Stimulated activated CD8-positive, alpha-beta memory T cell treated with anti-CD3 and anti-CD28 coated beads, Interleukin-15, amount 100 ng/mL, for 1 hour (primary cell): ENCODE results near the gene ANKLE1.

ENCODE experiments used
- DNase-seq: peaks from one replicate; pipeline ENCODE4 v3.0.0-alpha.2; 2020; ENCODE audit warnings: low read depth

Gene ANKLE1

DNA sequence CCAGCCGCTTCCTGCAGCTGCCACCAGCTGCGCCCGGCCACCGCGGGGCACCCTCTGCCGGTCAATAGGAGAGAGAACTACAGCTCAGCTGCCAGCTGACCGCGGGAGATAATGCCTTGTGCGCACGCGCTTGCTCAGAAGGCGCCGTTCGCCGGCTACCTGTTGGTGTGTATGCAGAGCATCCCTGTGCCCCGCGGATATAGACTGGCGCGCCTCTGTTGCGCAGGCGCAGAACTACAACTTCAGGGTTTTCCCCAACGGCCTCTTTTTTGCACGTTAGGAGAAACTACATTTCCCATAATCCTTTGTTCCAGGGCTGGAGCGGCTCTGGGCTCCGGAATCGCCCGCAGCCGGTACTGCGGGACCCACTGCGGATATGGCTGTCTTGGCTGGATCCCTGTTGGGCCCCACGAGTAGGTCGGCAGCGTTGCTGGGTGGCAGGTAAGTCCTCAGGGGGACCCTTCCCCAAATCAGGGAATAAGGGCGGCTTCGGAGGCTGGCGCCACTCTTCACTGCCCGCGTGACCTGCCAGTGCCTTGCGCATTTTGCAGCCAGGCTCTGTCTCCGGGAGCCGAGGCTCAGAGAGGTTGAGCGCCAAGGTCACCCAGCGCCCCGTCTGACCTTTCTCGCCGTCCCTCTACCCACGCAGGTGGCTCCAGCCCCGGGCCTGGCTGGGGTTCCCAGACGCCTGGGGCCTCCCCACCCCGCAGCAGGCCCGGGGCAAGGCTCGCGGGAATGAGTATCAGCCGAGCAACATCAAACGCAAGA, 24.0 kb downstream of the ANKLE1 start, which contains the start of gene MRPL34:
TSS of gene MRPL34 (plus strand) at position 356 of the 768 bp plus-strand sequence. CDS start at position 377, 21 bp downstream.
- peak; percentile 81 for DNase-seq

DNA sequence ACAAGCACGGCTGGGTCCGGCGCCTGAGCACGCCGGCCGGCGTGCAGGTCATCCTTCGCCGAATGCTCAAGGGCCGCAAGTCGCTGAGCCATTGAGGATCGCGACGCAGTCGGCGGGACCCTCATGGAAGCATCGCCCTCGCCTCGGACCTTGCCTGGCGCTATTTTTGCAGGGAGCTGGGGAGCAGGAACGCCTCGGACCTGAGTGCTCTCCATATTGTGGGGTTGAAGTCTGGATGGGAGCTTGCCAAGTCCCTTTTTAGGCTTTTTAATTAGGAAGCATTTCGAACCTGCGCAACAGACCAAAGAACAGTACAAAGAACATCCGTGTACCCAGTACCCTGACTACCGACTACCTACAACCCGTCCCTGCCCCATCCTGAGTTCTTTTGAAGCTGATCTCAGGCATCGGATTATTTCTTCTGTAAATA, 24.6 kb downstream of the ANKLE1 start:
- no peak for DNase-seq

DNA sequence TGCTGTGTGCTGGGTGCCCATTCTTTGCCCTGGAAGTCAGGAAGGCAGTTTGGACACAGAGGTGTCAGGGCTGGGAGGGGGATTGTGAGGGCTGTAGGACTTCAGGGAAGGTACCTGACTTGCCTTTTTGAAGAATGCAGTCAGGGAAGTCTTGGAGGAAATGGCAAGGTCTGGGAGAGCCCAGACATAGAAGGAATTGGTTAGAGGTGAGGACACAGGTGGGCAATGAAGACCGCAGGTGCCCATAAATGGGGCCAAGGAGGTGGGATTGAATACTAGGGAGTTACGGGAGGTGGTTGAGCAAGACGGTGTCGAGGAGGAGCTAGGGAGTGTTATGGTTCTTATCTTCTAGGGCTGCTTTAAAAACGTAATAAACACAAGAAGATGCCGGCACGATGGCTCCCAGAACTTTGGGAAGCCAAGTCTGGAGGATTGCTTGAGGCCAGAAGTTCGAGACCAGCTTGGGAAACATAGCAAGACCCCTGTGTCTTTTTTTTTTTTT, 26.2 kb downstream of the ANKLE1 start:
- DNase-seq = no peak

GRCh38 chr19:17309198-17309964, 27.7 kb downstream of the ANKLE1 start, which contains the start of gene DDA1:
Gene DDA1, plus strand, starts transcription at chr19:17309563. Its CDS starts 92 bp downstream, at chr19:17309655.
- DNase-seq = peak; percentile 98

- DNase-seq = no peak
These were observed 28.3 kb downstream of the ANKLE1 start for GRCh38 chr19:17309965-17310461.

GRCh38 chr19:17311455-17312188, 29.9 kb downstream of the ANKLE1 start:
- DNase-seq = no peak

- DNase-seq = no peak
These were observed 30.8 kb downstream of the ANKLE1 start for GRCh38 chr19:17312189-17313113.

GRCh38 chr19:17314007-17314593, 32.4 kb downstream of the ANKLE1 start:
- no peak for DNase-seq

GRCh38 chr19:17318966-17319365, 37.3 kb downstream of the ANKLE1 start:
- DNase-seq = no peak

GRCh38 chr19:17319473-17320238, 38.0 kb downstream of the ANKLE1 start:
- DNase-seq = no peak

GRCh38 chr19:17320435-17320834, 38.7 kb downstream of the ANKLE1 start:
- no peak for DNase-seq

GRCh38 chr19:17321655-17322489, 40.2 kb downstream of the ANKLE1 start:
- DNase-seq = no peak

GRCh38 chr19:17322854-17323253, 41.2 kb downstream of the ANKLE1 start:
- no peak for DNase-seq

- no peak for DNase-seq
These were observed 41.7 kb downstream of the ANKLE1 start for GRCh38 chr19:17323300-17323963.

- DNase-seq = no peak
These were observed 42.2 kb downstream of the ANKLE1 start for GRCh38 chr19:17323964-17324332.

DNA sequence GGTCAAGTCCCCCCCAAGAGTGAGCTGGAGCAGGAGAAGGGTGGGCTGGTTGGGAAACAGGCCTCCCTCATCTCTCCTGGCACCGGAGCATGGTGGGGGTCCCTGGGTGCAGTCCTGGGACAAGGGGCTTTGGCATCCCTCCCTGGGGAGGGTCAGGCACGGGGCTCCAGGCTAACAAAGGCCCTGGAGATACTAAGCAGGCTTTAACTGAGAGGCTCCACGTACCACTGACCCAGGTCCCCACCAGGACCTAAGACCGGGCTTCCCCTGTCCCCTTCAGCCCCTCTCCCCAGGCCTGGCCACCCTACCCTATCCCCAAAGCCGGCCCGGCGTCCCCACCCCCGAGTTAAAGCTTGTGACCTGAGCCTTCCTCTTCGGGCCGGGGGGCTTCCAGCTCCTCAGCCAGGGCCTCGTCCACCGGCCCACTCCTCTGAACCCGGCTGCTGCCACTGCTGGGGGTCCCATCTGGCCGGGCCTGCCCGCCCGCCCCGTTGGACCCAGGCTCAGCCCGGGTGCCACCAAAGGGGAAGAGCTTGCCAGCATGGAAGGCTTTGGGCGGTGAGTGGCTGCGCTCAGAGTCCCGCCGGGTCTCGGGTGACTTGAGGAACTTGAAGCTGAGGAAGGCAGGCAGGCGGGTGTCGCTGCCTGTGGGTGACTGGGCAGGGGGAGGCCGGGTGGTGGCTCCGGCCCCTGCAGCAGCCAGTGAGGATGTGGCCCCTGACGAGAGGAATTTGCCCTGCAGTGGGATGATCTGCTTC, 42.8 kb downstream of the ANKLE1 start:
- no peak for DNase-seq

DNA sequence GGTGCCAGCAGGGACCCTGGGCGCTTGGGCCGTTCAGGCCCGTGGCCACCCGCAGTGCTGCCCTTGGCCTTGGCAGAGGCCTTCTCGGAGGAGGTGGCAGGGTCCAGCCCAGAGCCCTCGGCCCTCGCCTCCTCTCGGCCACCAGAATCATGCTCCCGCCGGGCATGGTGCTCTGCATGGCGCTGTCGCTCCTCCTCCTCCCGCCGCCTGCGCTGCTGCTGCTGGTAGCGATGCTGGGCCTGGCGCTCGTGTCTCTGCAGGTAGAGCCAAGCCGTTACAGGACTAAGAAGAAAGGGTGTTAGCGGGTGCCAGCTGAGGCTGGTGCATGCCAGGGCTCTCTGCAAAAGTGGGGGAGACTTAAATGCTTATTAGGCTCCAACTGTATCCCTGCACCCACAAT, 43.4 kb downstream of the ANKLE1 start:
- no peak for DNase-seq
